ENCODE data around the gene ST6GALNAC5. TPM values are rescaled to one million over a fixed set of nuclear protein-coding genes. Genes with fewer than 3 reads are reported as not detected.

The ST6GALNAC5 gene
- total RNA-seq, 1 donor from 2014 or later = 0.87 TPM

DNA sequence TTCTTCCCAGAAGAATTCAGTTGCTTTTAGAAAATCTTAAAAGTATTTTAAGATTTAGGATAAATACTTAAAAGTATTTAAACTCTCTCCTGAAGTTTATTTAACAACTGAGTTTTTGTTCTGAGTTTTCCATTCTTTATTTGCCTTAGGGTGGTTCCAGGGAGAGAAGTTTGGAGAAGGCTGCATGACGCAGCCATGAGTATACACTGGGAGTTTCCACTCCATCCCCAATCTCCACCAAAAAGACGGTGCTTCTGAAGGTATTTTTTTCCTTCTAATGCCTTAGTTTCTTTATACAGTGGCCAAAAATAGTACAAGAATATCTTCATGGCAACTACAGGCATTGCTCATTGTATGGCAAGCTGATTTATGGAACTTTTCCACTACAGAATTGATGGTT lies 122.7 kb downstream of the ST6GALNAC5 start:
- H3K4me1 Mint-ChIP-seq (ENCODE audit: unreplicated experiment) = no peaks in the 10 kb centered on the region
- DNase-seq (ENCODE audit: low spot score) = no peak
- no peaks in the 10 kb centered on the region for H3K36me3 Mint-ChIP-seq (ENCODE audit: low read depth, unreplicated experiment)
- H3K4me3 Mint-ChIP-seq (ENCODE audit: unreplicated experiment) = no peak overlapping the region
- H3K27me3 Mint-ChIP-seq (ENCODE audit: unreplicated experiment) = no peaks in the 10 kb centered on the region
- H3K9me3 Mint-ChIP-seq (ENCODE audit: unreplicated experiment) = no peaks in the 10 kb centered on the region
- TF ChIP-seq, protein P1, sequence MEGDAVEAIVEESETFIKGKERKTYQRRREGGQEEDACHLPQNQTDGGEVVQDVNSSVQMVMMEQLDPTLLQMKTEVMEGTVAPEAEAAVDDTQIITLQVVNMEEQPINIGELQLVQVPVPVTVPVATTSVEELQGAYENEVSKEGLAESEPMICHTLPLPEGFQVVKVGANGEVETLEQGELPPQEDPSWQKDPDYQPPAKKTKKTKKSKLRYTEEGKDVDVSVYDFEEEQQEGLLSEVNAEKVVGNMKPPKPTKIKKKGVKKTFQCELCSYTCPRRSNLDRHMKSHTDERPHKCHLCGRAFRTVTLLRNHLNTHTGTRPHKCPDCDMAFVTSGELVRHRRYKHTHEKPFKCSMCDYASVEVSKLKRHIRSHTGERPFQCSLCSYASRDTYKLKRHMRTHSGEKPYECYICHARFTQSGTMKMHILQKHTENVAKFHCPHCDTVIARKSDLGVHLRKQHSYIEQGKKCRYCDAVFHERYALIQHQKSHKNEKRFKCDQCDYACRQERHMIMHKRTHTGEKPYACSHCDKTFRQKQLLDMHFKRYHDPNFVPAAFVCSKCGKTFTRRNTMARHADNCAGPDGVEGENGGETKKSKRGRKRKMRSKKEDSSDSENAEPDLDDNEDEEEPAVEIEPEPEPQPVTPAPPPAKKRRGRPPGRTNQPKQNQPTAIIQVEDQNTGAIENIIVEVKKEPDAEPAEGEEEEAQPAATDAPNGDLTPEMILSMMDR (IDR thresholded peaks at IDR 0.05; ENCODE audit: unreplicated experiment) = no peak
- H3K27ac Mint-ChIP-seq (ENCODE audit: unreplicated experiment) = no peak overlapping the region

DNA sequence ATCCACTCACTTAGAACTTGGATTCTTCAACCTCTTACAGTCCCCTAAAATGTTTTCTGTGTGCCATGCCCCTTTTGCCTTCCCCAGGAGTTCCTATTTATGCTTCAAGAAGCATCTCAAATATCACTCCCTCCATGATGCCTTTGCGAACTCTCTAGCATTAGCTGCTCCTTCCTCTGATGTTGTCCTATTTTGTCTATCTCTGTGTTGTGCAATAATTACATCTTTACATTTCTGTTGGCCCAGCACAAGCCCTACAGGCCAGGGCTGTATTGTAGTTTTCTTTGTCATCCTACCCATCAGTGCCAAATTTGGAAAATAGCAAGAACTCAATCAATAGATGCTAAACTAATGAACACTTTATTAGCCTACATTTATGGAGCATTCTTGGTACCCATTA lies 125.8 kb downstream of the ST6GALNAC5 start:
- Mint-ChIP-seq H3K27ac (ENCODE audit: unreplicated experiment) (no peak overlapping the region), H3K9me3 (ENCODE audit: unreplicated experiment) (no peaks in the 10 kb centered on the region), H3K27me3 (ENCODE audit: unreplicated experiment) (no peaks in the 10 kb centered on the region), H3K4me1 (ENCODE audit: unreplicated experiment) (no peaks in the 10 kb centered on the region), H3K4me3 (ENCODE audit: unreplicated experiment) (no peak overlapping the region), H3K36me3 (ENCODE audit: low read depth, unreplicated experiment) (no peaks in the 10 kb centered on the region)
- TF ChIP-seq, protein P1 (IDR thresholded peaks at IDR 0.05; ENCODE audit: unreplicated experiment) = no peak
- DNase-seq (ENCODE audit: low spot score) = no peak

DNA sequence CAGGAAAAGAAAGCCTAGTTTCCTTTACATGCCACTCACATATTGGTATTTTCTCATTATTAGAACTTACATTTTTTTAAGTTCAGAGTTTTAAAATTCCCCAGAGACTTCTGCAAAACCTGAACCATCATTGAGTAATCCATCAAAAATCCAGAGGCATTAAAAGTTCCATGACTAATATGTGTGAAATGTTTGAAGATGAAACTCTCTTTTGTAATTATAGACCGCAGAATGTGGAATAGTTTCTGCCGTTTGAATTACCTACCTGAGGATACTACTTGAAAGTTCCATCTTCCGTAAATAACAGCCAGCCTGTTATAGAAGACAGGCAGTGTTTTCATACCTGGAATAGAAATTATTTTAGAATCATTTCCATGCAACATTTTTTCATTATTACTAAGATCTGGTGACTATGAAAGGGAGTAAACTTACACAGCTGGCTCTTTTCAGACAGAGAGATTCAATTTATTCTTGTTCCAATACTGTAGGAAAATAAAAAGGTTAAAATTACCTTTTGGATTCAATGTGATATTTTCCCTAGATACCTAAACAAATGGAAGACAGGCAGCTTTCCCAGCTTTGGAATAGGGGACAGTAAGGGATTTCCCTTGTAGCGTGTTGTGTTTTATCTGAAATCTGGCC lies 131.4 kb downstream of the ST6GALNAC5 start:
- Mint-ChIP-seq H3K4me3 (ENCODE audit: unreplicated experiment) (no peak overlapping the region), H3K4me1 (ENCODE audit: unreplicated experiment) (no peaks in the 10 kb centered on the region), H3K9me3 (ENCODE audit: unreplicated experiment) (no peaks in the 10 kb centered on the region), H3K36me3 (ENCODE audit: low read depth, unreplicated experiment) (no peaks in the 10 kb centered on the region), H3K27ac (ENCODE audit: unreplicated experiment) (no peak overlapping the region), H3K27me3 (ENCODE audit: unreplicated experiment) (no peaks in the 10 kb centered on the region)
- no peak for DNase-seq (ENCODE audit: low spot score)
- TF ChIP-seq, protein P1 (IDR thresholded peaks at IDR 0.05; ENCODE audit: unreplicated experiment) = no peak

DNA sequence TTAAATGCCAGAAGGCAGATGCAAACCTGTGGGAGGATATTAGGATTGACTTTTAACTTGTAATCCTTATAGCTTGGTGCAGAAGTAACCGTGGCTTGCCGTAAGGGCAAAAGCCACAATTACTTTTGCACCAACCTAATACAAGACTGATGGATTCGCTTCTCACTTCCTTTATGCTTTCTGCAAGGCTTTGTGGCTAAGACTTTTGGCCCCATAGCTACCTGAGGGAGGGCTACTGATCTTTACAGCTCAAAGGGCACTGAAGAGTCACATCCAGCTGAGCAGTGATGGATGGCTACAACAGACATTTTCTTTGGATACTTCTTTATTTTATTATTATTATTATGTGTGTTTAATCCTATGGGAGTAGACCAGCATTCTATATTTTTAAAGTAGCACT lies 140.4 kb downstream of the ST6GALNAC5 start:
- no peaks in the 10 kb centered on the region for H3K4me1 Mint-ChIP-seq (ENCODE audit: unreplicated experiment)
- no peaks in the 10 kb centered on the region for H3K27me3 Mint-ChIP-seq (ENCODE audit: unreplicated experiment)
- no peaks in the 10 kb centered on the region for H3K9me3 Mint-ChIP-seq (ENCODE audit: unreplicated experiment)
- DNase-seq (ENCODE audit: low spot score) = no peak
- TF ChIP-seq, protein P1 (IDR thresholded peaks at IDR 0.05; ENCODE audit: unreplicated experiment) = no peak
- H3K36me3 Mint-ChIP-seq (ENCODE audit: low read depth, unreplicated experiment) = no peaks in the 10 kb centered on the region
- no peak overlapping the region for H3K4me3 Mint-ChIP-seq (ENCODE audit: unreplicated experiment)
- H3K27ac Mint-ChIP-seq (ENCODE audit: unreplicated experiment) = no peak overlapping the region

DNA sequence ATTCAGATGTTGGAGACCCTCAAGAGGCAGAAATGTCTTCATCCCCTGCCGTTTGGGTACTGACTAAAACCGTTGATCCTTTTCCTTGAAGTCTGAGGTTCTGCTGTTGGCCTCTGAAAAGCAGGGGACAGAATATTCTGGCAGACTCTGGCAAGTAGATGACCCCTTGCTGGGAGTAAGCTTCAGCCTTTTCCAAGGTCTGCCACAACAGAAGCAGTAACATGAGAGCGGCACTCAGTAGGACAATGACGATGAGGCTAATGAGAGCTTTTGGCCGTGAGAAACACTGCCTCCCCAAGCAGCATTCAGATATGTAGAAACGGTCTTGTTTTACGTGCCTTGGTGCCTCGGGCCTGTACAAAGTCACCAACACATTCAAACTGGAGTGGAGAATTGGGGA lies 143.7 kb downstream of the ST6GALNAC5 start:
- DNase-seq (ENCODE audit: low spot score) = no peak
- no peak overlapping the region for H3K4me3 Mint-ChIP-seq (ENCODE audit: unreplicated experiment)
- peaks cover 3% of the 10 kb centered on the region for H3K27me3 Mint-ChIP-seq (ENCODE audit: unreplicated experiment)
- no peak overlapping the region for H3K27ac Mint-ChIP-seq (ENCODE audit: unreplicated experiment)
- H3K4me1 Mint-ChIP-seq (ENCODE audit: unreplicated experiment) = no peaks in the 10 kb centered on the region
- H3K9me3 Mint-ChIP-seq (ENCODE audit: unreplicated experiment) = no peaks in the 10 kb centered on the region
- TF ChIP-seq, protein P1 (IDR thresholded peaks at IDR 0.05; ENCODE audit: unreplicated experiment) = no peak
- peaks cover 4% of the 10 kb centered on the region for H3K36me3 Mint-ChIP-seq (ENCODE audit: low read depth, unreplicated experiment)

Measured in endothelial cell (in vitro differentiated cells).